Measurements from ENCODE around the gene ANKMY1. TPM values are rescaled to one million over a fixed set of nuclear protein-coding genes. Genes with fewer than 3 reads are reported as not detected.

ANKMY1 gene
- total and polyA plus RNA-seq, 2 of the 13 experiments (the other 11 are each of a cell fraction or from before 2014, with no cell fraction given) = 11.7 to 18.8 TPM

- TF ChIP-seq, protein P1, sequence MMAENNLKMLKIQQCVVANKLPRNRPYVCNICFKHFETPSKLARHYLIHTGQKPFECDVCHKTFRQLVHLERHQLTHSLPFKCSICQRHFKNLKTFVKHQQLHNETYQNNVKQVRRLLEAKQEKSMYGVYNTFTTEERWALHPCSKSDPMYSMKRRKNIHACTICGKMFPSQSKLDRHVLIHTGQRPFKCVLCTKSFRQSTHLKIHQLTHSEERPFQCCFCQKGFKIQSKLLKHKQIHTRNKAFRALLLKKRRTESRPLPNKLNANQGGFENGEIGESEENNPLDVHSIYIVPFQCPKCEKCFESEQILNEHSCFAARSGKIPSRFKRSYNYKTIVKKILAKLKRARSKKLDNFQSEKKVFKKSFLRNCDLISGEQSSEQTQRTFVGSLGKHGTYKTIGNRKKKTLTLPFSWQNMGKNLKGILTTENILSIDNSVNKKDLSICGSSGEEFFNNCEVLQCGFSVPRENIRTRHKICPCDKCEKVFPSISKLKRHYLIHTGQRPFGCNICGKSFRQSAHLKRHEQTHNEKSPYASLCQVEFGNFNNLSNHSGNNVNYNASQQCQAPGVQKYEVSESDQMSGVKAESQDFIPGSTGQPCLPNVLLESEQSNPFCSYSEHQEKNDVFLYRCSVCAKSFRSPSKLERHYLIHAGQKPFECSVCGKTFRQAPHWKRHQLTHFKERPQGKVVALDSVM (CRISPR knock-in tag; IDR thresholded peaks at IDR 0.05) = no peak
- no peak for TF ChIP-seq SMAD9 (CRISPR knock-in tag; IDR thresholded peaks at IDR 0.05)
- no peak for TF ChIP-seq ZNF160 (CRISPR knock-in tag; IDR thresholded peaks at IDR 0.05)
- TF ChIP-seq HOMEZ (CRISPR knock-in tag; IDR thresholded peaks at IDR 0.05; ENCODE audit: low read depth) = no peak
- TF ChIP-seq CC2D1A (CRISPR knock-in tag; IDR thresholded peaks at IDR 0.05) = no peak
- TF ChIP-seq, protein P2, sequence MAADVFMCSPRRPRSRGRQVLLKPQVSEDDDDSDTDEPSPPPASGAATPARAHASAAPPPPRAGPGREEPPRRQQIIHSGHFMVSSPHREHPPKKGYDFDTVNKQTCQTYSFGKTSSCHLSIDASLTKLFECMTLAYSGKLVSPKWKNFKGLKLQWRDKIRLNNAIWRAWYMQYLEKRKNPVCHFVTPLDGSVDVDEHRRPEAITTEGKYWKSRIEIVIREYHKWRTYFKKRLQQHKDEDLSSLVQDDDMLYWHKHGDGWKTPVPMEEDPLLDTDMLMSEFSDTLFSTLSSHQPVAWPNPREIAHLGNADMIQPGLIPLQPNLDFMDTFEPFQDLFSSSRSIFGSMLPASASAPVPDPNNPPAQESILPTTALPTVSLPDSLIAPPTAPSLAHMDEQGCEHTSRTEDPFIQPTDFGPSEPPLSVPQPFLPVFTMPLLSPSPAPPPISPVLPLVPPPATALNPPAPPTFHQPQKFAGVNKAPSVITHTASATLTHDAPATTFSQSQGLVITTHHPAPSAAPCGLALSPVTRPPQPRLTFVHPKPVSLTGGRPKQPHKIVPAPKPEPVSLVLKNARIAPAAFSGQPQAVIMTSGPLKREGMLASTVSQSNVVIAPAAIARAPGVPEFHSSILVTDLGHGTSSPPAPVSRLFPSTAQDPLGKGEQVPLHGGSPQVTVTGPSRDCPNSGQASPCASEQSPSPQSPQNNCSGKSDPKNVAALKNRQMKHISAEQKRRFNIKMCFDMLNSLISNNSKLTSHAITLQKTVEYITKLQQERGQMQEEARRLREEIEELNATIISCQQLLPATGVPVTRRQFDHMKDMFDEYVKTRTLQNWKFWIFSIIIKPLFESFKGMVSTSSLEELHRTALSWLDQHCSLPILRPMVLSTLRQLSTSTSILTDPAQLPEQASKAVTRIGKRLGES (CRISPR knock-in tag; IDR thresholded peaks at IDR 0.05; ENCODE audit: borderline replicate concordance) = no peak
- TF ChIP-seq CHD4 (IDR thresholded peaks at IDR 0.05; ENCODE audit: borderline replicate concordance, low read length) = peak; percentile 69; the same call in 1 of the 2 replicates
- TF ChIP-seq, protein P3, sequence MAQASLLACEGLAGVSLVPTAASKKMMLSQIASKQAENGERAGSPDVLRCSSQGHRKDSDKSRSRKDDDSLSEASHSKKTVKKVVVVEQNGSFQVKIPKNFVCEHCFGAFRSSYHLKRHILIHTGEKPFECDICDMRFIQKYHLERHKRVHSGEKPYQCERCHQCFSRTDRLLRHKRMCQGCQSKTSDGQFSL (CRISPR knock-in tag; IDR thresholded peaks at IDR 0.05) = no peak
- TF ChIP-seq ZNF274 (CRISPR knock-in tag; IDR thresholded peaks at IDR 0.05) = peak; percentile 84; the same call in 1 of the 2 replicates
- TF ChIP-seq, protein P4, sequence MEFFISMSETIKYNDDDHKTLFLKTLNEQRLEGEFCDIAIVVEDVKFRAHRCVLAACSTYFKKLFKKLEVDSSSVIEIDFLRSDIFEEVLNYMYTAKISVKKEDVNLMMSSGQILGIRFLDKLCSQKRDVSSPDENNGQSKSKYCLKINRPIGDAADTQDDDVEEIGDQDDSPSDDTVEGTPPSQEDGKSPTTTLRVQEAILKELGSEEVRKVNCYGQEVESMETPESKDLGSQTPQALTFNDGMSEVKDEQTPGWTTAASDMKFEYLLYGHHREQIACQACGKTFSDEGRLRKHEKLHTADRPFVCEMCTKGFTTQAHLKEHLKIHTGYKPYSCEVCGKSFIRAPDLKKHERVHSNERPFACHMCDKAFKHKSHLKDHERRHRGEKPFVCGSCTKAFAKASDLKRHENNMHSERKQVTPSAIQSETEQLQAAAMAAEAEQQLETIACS (CRISPR knock-in tag; IDR thresholded peaks at IDR 0.05) = peak; percentile 31; the same call in 1 of the 2 replicates
- peak; percentile 91 for TF ChIP-seq MXD4 (CRISPR knock-in tag; IDR thresholded peaks at IDR 0.05)
- peak; percentile 51; the same call in 1 of the 2 replicates for TF ChIP-seq MYNN (CRISPR knock-in tag; IDR thresholded peaks at IDR 0.05; ENCODE audit: low read depth)
- no peak for TF ChIP-seq PLRG1 (conservative IDR thresholded peaks at IDR 0.05)
- TF ChIP-seq CREM (IDR thresholded peaks at IDR 0.05) = peak; percentile 49
- TF ChIP-seq CREM (CRISPR knock-in tag; IDR thresholded peaks at IDR 0.05) = no peak
- no peak for TF ChIP-seq ELF4 (CRISPR knock-in tag; IDR thresholded peaks at IDR 0.05; ENCODE audit: borderline replicate concordance)
- TF ChIP-seq ZNF496 (CRISPR knock-in tag; IDR thresholded peaks at IDR 0.05; ENCODE audit: insufficient replicate concordance) = no peak
- 0 out of 2 replicates have a peak, but pooled peaks have one; percentile 79 for TF ChIP-seq ZFP82 (CRISPR knock-in tag; IDR thresholded peaks at IDR 0.05; ENCODE audit: borderline replicate concordance)
- TF ChIP-seq RAD51 (IDR thresholded peaks at IDR 0.05; ENCODE audit: borderline replicate concordance) = no peak
- peak; percentile 94; the same call in 1 of the 2 replicates for TF ChIP-seq ZKSCAN8 (CRISPR knock-in tag; IDR thresholded peaks at IDR 0.05; ENCODE audit: borderline replicate concordance)
Measured at GRCh38 chr2:240579771-240580614, 22.2 kb upstream of the ANKMY1 start (continued).

Data from HepG2 (cell line).